IMR-90 (cell line): ENCODE measurements around the gene ZMYM2. TPM values are rescaled to one million over a fixed set of nuclear protein-coding genes. Genes with fewer than 3 reads are reported as not detected.

Experiments
- ATAC-seq: fragments of 200-7000 bp; cut with Tn5 transposase; 2 replicates; pipeline ENCODE4 v1.9.1; 2020; ENCODE audit warnings: low read depth, mild to moderate bottlenecking, moderate library complexity
- BruUV-seq: library from RNA; stranded (reverse); fragments of 400-500 nt; replicated peaks from 2 replicates; lab custom pipeline; 2021; lab: Mats Ljungman, UMichigan
- CTCF ChIA-PET: fragments of 300-600 bp; formaldehyde crosslinking; extraction: SDS; loops from one replicate; lab custom pipeline; 2021; ENCODE audit warnings: antibody characterized with exemption; lab: Yijun Ruan, JAX
- POLR2A ChIA-PET: fragments of 300-600 bp; sonication (Branson Sonifier 250); formaldehyde crosslinking; loops from one replicate; lab custom pipeline; 2022; ENCODE audit warnings: antibody characterized with exemption; ENCODE audit not compliant: unreplicated experiment; lab: Charles Lee
- DNase-seq: peaks from one replicate; pipeline ENCODE4 v3.0.0; 2013
- H2AFZ ChIP-seq: replicated peaks from 2 replicates; pipeline ENCODE3; 2013; ENCODE audit warnings: low read length, mild to moderate bottlenecking; ENCODE audit not compliant: poor library complexity
- H2AK5ac ChIP-seq: 2 replicates; pipeline ENCODE4 v1.6.1; 2013; ENCODE audit warnings: low read depth, low read length, inconsistent platforms
- H2AK9ac ChIP-seq: replicated peaks from 2 replicates; pipeline ENCODE3; 2013; ENCODE audit warnings: mild to moderate bottlenecking, low read depth, low read length, moderate library complexity; ENCODE audit not compliant: poor library complexity
- H2BK120ac ChIP-seq: 2 replicates; pipeline ENCODE4 v1.6.1; 2013; ENCODE audit warnings: low read depth, low read length, inconsistent platforms
- H2BK15ac ChIP-seq: 3 replicates; pipeline ENCODE4 v1.6.1; 2013; ENCODE audit warnings: low read depth, low read length, inconsistent platforms
- H2BK20ac ChIP-seq: 2 replicates; pipeline ENCODE4 v1.6.1; 2013; ENCODE audit warnings: low read depth, mild to moderate bottlenecking, inconsistent platforms, low read length, moderate library complexity
- H2BK5ac ChIP-seq: 2 replicates; pipeline ENCODE4 v1.6.1; 2013; ENCODE audit warnings: mild to moderate bottlenecking, low read depth, low read length, inconsistent platforms; ENCODE audit not compliant: poor library complexity, severe bottlenecking
- H3K14ac ChIP-seq: replicated peaks from 2 replicates; pipeline ENCODE4 v1.6.1; 2013; ENCODE audit warnings: low read depth, low read length, inconsistent platforms
- H3K18ac ChIP-seq: 2 replicates; pipeline ENCODE4 v1.6.1; 2013; ENCODE audit warnings: low read depth, low read length, control low read depth
- H3K23ac ChIP-seq: 2 replicates; pipeline ENCODE4 v1.6.1; 2013; ENCODE audit warnings: low read depth, low read length, inconsistent platforms
- H3K27ac ChIP-seq: 2 replicates; pipeline ENCODE4 v1.5.1; 2013; ENCODE audit warnings: mild to moderate bottlenecking, control low read depth, low read length; ENCODE audit not compliant: insufficient read depth
- H3K27me3 ChIP-seq: 2 replicates; pipeline ENCODE4 v1.6.1; 2013; ENCODE audit warnings: low read length; ENCODE audit not compliant: control insufficient read depth, insufficient read depth
- H3K36me3 ChIP-seq: 2 replicates; pipeline ENCODE4 v1.6.1; 2013; ENCODE audit warnings: low read length, mixed read lengths; ENCODE audit not compliant: control insufficient read depth, insufficient read depth
- H3K4ac ChIP-seq: 2 replicates; pipeline ENCODE4 v1.6.1; 2013; ENCODE audit warnings: low read depth, low read length, inconsistent platforms
- H3K4me1 ChIP-seq: 2 replicates; pipeline ENCODE4 v1.6.1; 2013; ENCODE audit warnings: low read length, mixed read lengths; ENCODE audit not compliant: control insufficient read depth, insufficient read depth
- H3K4me2 ChIP-seq: 2 replicates; pipeline ENCODE4 v1.6.1; 2013; ENCODE audit warnings: low read depth, mild to moderate bottlenecking, control low read depth, low read length, moderate library complexity
- H3K4me3 ChIP-seq: 2 replicates; pipeline ENCODE4 v1.5.1; 2013; ENCODE audit warnings: low read depth, mild to moderate bottlenecking, control low read depth, low read length, moderate library complexity; ENCODE audit not compliant: insufficient read depth
- H3K56ac ChIP-seq: 2 replicates; pipeline ENCODE4 v1.6.1; 2013; ENCODE audit warnings: low read length, inconsistent platforms; ENCODE audit not compliant: insufficient read depth; ENCODE audit errors: extremely low read depth
- H3K79me1 ChIP-seq, 2 experiments: 2 replicates each; pipeline ENCODE4 v1.6.1; 2013; ENCODE audit warnings: low read length in 2 of 2, inconsistent platforms in 1 of 2, low read depth in 1 of 2
- H3K9ac ChIP-seq: 2 replicates; pipeline ENCODE4 v1.6.1; 2013; ENCODE audit warnings: low read depth, low read length, control low read depth
- H3K9me1 ChIP-seq: 2 replicates; pipeline ENCODE4 v1.6.1; 2013; ENCODE audit warnings: low read length, inconsistent platforms; ENCODE audit not compliant: insufficient read depth
- H3K9me3 ChIP-seq: 2 replicates; pipeline ENCODE4 v1.6.1; 2013; ENCODE audit warnings: low read length; ENCODE audit not compliant: control insufficient read depth, insufficient read depth
- H4K20me1 ChIP-seq: 2 replicates; pipeline ENCODE4 v1.6.1; 2013; ENCODE audit warnings: low read length, inconsistent platforms; ENCODE audit not compliant: insufficient read depth
- H4K5ac ChIP-seq: 2 replicates; pipeline ENCODE4 v1.6.1; 2013; ENCODE audit warnings: mild to moderate bottlenecking, low read depth, low read length, control low read depth
- H4K8ac ChIP-seq, 2 experiments: 2 replicates each; pipeline ENCODE4 v1.6.1; 2013; ENCODE audit warnings: low read depth in 2 of 2, low read length in 2 of 2, control low read depth in 1 of 2, inconsistent platforms in 1 of 2
- H4K91ac ChIP-seq: 2 replicates; pipeline ENCODE4 v1.6.1; 2013; ENCODE audit warnings: low read depth, low read length, inconsistent platforms; ENCODE audit not compliant: insufficient read depth
- BHLHE40 ChIP-seq: fragments of 150-350 bp; IDR thresholded peaks from 2 replicates; pipeline ENCODE4 v1.6.1; 2016; ENCODE audit warnings: mild to moderate bottlenecking, low read depth, low read length
- CEBPB ChIP-seq: IDR thresholded peaks from 2 replicates; pipeline ENCODE4 v1.6.1; 2012; ENCODE audit warnings: low read depth, low read length, improper control_type of control experiment
- CHD1 ChIP-seq: IDR thresholded peaks from 2 replicates; pipeline ENCODE4 v1.6.1; 2012; ENCODE audit warnings: low read depth, low read length, improper control_type of control experiment
- CTCF ChIP-seq: conservative IDR thresholded peaks from 2 replicates; pipeline ENCODE4 v1.5.1; 2012; ENCODE audit warnings: mild to moderate bottlenecking, low read depth, low read length, improper control_type of control experiment
- ELK1 ChIP-seq: fragments of 150-350 bp; IDR thresholded peaks from 2 replicates; pipeline ENCODE4 v1.6.1; 2016; ENCODE audit warnings: low read depth, mild to moderate bottlenecking, low read length, moderate library complexity, borderline replicate concordance
- FOS ChIP-seq: fragments of 150-350 bp; IDR thresholded peaks from 2 replicates; pipeline ENCODE4 v1.6.1; 2016; ENCODE audit warnings: low read depth, low read length
- MAFK ChIP-seq: IDR thresholded peaks from 2 replicates; pipeline ENCODE4 v1.6.1; 2012; ENCODE audit warnings: low read depth, low read length, improper control_type of control experiment
- MAZ ChIP-seq: IDR thresholded peaks from 2 replicates; pipeline ENCODE4 v1.6.1; 2012; ENCODE audit warnings: low read depth, mild to moderate bottlenecking, low read length, improper control_type of control experiment, moderate library complexity, borderline replicate concordance
- MXI1 ChIP-seq: IDR thresholded peaks from 2 replicates; pipeline ENCODE4 v1.6.1; 2012; ENCODE audit warnings: low read depth, mild to moderate bottlenecking, low read length, moderate library complexity, borderline replicate concordance
- NFE2L2 ChIP-seq: fragments of 150-350 bp; IDR thresholded peaks from 2 replicates; pipeline ENCODE4 v1.6.1; 2016; ENCODE audit warnings: low read depth, mild to moderate bottlenecking, low read length
- POLR2A ChIP-seq: IDR thresholded peaks from 2 replicates; pipeline ENCODE4 v1.6.1; 2012; ENCODE audit warnings: mild to moderate bottlenecking, low read depth, low read length
- RAD21 ChIP-seq: IDR thresholded peaks from 2 replicates; pipeline ENCODE4 v1.6.1; 2012; ENCODE audit warnings: low read length, improper control_type of control experiment
- RCOR1 ChIP-seq: IDR thresholded peaks from 2 replicates; pipeline ENCODE4 v1.6.1; 2012; ENCODE audit warnings: mild to moderate bottlenecking, low read length, improper control_type of control experiment; ENCODE audit not compliant: insufficient replicate concordance
- RFX5 ChIP-seq: IDR thresholded peaks from 2 replicates; pipeline ENCODE4 v1.8.0; 2012; ENCODE audit warnings: low read depth, mild to moderate bottlenecking, low read length, moderate library complexity
- SMC3 ChIP-seq: fragments of 150-350 bp; IDR thresholded peaks from 2 replicates; pipeline ENCODE4 v1.6.1; 2016; ENCODE audit warnings: low read depth, mild to moderate bottlenecking, antibody characterized with exemption, low read length, moderate library complexity
- USF2 ChIP-seq: fragments of 150-350 bp; IDR thresholded peaks from 2 replicates; pipeline ENCODE4 v1.6.1; 2017; ENCODE audit warnings: mild to moderate bottlenecking, antibody characterized with exemption, low read length, low read depth
- WGBS, 2 experiments: methylation state at CpG; one replicate each; pipeline versions ENCODE4 v1.1.5 to v1.1.7; 2013; ENCODE audit warnings: missing lambda C conversion rate in 2 of 2; ENCODE audit not compliant: insufficient read length in 1 of 2; ENCODE audit errors: extremely low coverage in 2 of 2; 5-methylcytosine and 5-hydroxymethylcytosine counted together
- dilution Hi-C: fragments of 300-500 bp; cut with HindIII; formaldehyde crosslinking; loops from one replicate; pipeline ENCODE4 v1.14.3; 2018; ENCODE audit warnings: low sequenced_read_pairs; ENCODE audit not compliant: unreplicated experiment
- in situ Hi-C: fragments of 300-500 bp; cut with MboI; formaldehyde crosslinking; loops from 3 replicates; pipeline ENCODE4 v1.14.3; 2019; ENCODE audit warnings: low sequenced_read_pairs, inconsistent platforms, mixed read lengths
- intact Hi-C: fragments of 100-400 bp; cut with micrococcal nuclease; formaldehyde crosslinking; loops from 2 replicates; pipeline ENCODE4 v1.10.0; 2022
- polyA plus RNA-seq, 3 experiments: library from polyadenylated mRNA; depleted of rRNA; stranded (reverse); fragments of >200 nt; gene quantifications; 2 replicates each; pipeline ENCODE4 v1.2.3, GENCODE V29; 2012; ENCODE audit warnings: low replicate concordance in 1 of 3
- total RNA-seq: library from RNA; depleted of rRNA; stranded (reverse); fragments of >200 nt; gene quantifications from 2 replicates; pipeline ENCODE4 v1.2.3, GENCODE V29; 2012

The ZMYM2 gene
- total and polyA plus RNA-seq, 2 of the 4 experiments (the other 2 are of a cell fraction) = 15.7 to 51.1 TPM

- Histone ChIP-seq H3K9me1 (peaks cover 11% of the 10 kb centered on the region), H3K56ac (no peak overlapping the region), H3K4me1 (no peaks in the 10 kb centered on the region), H3K27me3 (no peaks in the 10 kb centered on the region), H2BK15ac (no peak overlapping the region), H2BK20ac (no peak overlapping the region), H3K18ac (no peak overlapping the region), H3K79me1 (peaks cover 33 to 75% of the 10 kb centered on the region in 2 experiments), H4K8ac (no peak overlapping the region; a peak in 1 of 4 replicates), H3K4me3 (no peak overlapping the region), H3K36me3 (peaks cover 47% of the 10 kb centered on the region), H3K23ac (no peak overlapping the region), H3K9me3 (no peaks in the 10 kb centered on the region), H3K27ac (no peak overlapping the region; the same call in 1 of the 2 replicates), H4K20me1 (peaks cover 30% of the 10 kb centered on the region), H3K4ac (no peak overlapping the region), H3K9ac (no peak overlapping the region), H2AFZ (no peak overlapping the region), H2AK9ac (no peak overlapping the region), H4K5ac (no peak overlapping the region; the same call in 1 of the 2 replicates), H3K14ac (no peak overlapping the region), H2BK5ac (no peak overlapping the region), H3K4me2 (no peak overlapping the region), H2AK5ac (no peak overlapping the region), H2BK120ac (no peak overlapping the region), H4K91ac (no peak overlapping the region)
- WGBS, 2 experiments = no CpG with 5 or more reads among the region's 2 CpGs
- no peak for ATAC-seq
- ChIA-PET CTCF (no interaction called here), POLR2A (no interaction called here)
- TF ChIP-seq BHLHE40 = no peak
- no peak for TF ChIP-seq FOS
- TF ChIP-seq MXI1 = no peak
- TF ChIP-seq CHD1 = no peak
- TF ChIP-seq ELK1 = no peak
- TF ChIP-seq CEBPB = no peak
- no peak for TF ChIP-seq NFE2L2
- TF ChIP-seq SMC3 = no peak
- no peak for TF ChIP-seq RFX5
- TF ChIP-seq USF2 = no peak
- TF ChIP-seq POLR2A = no peak
- no peak for TF ChIP-seq MAFK
- no peak for TF ChIP-seq RAD21
- no peak for TF ChIP-seq RCOR1
- TF ChIP-seq CTCF = no peak
- no peak for TF ChIP-seq MAZ
- intact Hi-C loops (no loop called here), dilution Hi-C loops (no loop called here), in situ Hi-C loops (loop anchor here (10.0 to 25.0 kb wide), 2 partner anchors 173 to 329 kb away; partner anchors contain the start of gene GJA3)
- BruUV-seq = no TSS peak
- DNase-seq = no peak
Measured at GRCh38 chr13:19991531-19991930, 33.0 kb downstream of the ZMYM2 start.
